Astrocyte (in vitro differentiated cells and primary cell): ENCODE data around the gene ELN. TPM values are rescaled to one million over a fixed set of nuclear protein-coding genes. Genes with fewer than 3 reads are reported as not detected.

Experiments
- DNase-seq: peaks from one replicate; pipeline ENCODE4 v3.0.0-alpha.2; 2010; ENCODE audit warnings: low read depth
- FAIRE-seq: peaks from 2 replicates; lab custom pipeline; 2011; peaks lifted over from hg19 to GRCh38; lab: Jason Lieb, UNC
- H2AFZ ChIP-seq: 2 replicates; pipeline ENCODE4 v1.6.0; 2012; ENCODE audit warnings: low read depth, low read length, inconsistent platforms
- H3K27ac ChIP-seq: 2 replicates; pipeline ENCODE4 v1.5.1; 2011; ENCODE audit warnings: low read depth, low read length, inconsistent platforms
- H3K27me3 ChIP-seq: 2 replicates; pipeline ENCODE4 v1.6.0; 2011; ENCODE audit warnings: low read length, inconsistent platforms; ENCODE audit not compliant: insufficient read depth
- H3K36me3 ChIP-seq: 2 replicates; pipeline ENCODE4 v1.5.1; 2011; ENCODE audit warnings: low read length, inconsistent platforms; ENCODE audit not compliant: insufficient read depth
- H3K4me1 ChIP-seq: 2 replicates; pipeline ENCODE4 v1.5.1; 2011; ENCODE audit warnings: low read length, inconsistent platforms; ENCODE audit not compliant: insufficient read depth
- H3K4me2 ChIP-seq: 2 replicates; pipeline ENCODE4 v1.6.0; 2012; ENCODE audit warnings: low read length, inconsistent platforms
- H3K4me3 ChIP-seq: 2 replicates; pipeline ENCODE4 v1.5.1; 2011; ENCODE audit warnings: low read depth, mild to moderate bottlenecking, low read length, inconsistent platforms; ENCODE audit not compliant: insufficient read depth
- H3K79me2 ChIP-seq: 2 replicates; pipeline ENCODE4 v1.6.0; 2012; ENCODE audit warnings: mild to moderate bottlenecking, low read length, inconsistent platforms; ENCODE audit not compliant: insufficient read depth
- H3K9ac ChIP-seq: 2 replicates; pipeline ENCODE4 v1.6.0; 2012; ENCODE audit warnings: mild to moderate bottlenecking, low read length, inconsistent platforms
- H3K9me3 ChIP-seq: 2 replicates; pipeline ENCODE4 v1.5.1; 2012; ENCODE audit warnings: low read depth, mild to moderate bottlenecking, low read length, inconsistent platforms; ENCODE audit not compliant: insufficient read depth
- H4K20me1 ChIP-seq: 2 replicates; pipeline ENCODE4 v1.6.0; 2012; ENCODE audit warnings: low read length, inconsistent platforms; ENCODE audit not compliant: insufficient read depth
- H3K27ac Mint-ChIP-seq: one replicate; pipeline ENCODE4 v1.8.0; 2021; ENCODE audit warnings: mild to moderate bottlenecking, mixed read lengths; ENCODE audit not compliant: unreplicated experiment
- H3K27me3 Mint-ChIP-seq: one replicate; pipeline ENCODE4 v1.8.0; 2021; ENCODE audit warnings: low read depth, mixed read lengths; ENCODE audit not compliant: unreplicated experiment
- H3K36me3 Mint-ChIP-seq: one replicate; pipeline ENCODE4 v1.8.0; 2021; ENCODE audit warnings: low read depth, mixed read lengths; ENCODE audit not compliant: unreplicated experiment
- H3K4me1 Mint-ChIP-seq: one replicate; pipeline ENCODE4 v1.8.0; 2021; ENCODE audit warnings: low read depth, mixed read lengths; ENCODE audit not compliant: unreplicated experiment
- H3K4me3 Mint-ChIP-seq: one replicate; pipeline ENCODE4 v1.8.0; 2021; ENCODE audit warnings: mild to moderate bottlenecking, moderate library complexity, mixed read lengths; ENCODE audit not compliant: unreplicated experiment
- H3K9me3 Mint-ChIP-seq: one replicate; pipeline ENCODE4 v1.8.0; 2021; ENCODE audit warnings: mild to moderate bottlenecking, mixed read lengths; ENCODE audit not compliant: unreplicated experiment
- CTCF ChIP-seq: IDR thresholded peaks from 2 replicates; pipeline ENCODE4 v1.5.1; 2011; ENCODE audit warnings: low read depth, mild to moderate bottlenecking, inconsistent platforms, low read length, moderate library complexity; ENCODE audit not compliant: insufficient read depth
- EZH2 ChIP-seq: IDR thresholded peaks from 2 replicates; pipeline ENCODE4 v1.6.1; 2012; ENCODE audit warnings: mild to moderate bottlenecking, low read length, inconsistent platforms; ENCODE audit not compliant: insufficient read depth
- total RNA-seq: library from RNA; stranded (reverse); gene quantifications from 2 replicates; pipeline ENCODE4 v1.2.1, GENCODE V29; 2021

Gene ELN
- total RNA-seq, 1 donor from 2014 or later: 0.75 TPM

- Histone ChIP-seq H2AFZ (no peak overlapping the region), H3K79me2 (no peaks in the 10 kb centered on the region), H3K9me3 (no peaks in the 10 kb centered on the region), H3K4me1 (peaks cover 35% of the 10 kb centered on the region), H3K4me2 (no peak overlapping the region), H3K36me3 (no peaks in the 10 kb centered on the region), H3K4me3 (no peak overlapping the region), H3K27me3 (no peaks in the 10 kb centered on the region), H3K9ac (no peak overlapping the region), H3K27ac (no peak overlapping the region), H4K20me1 (no peaks in the 10 kb centered on the region)
- TF ChIP-seq EZH2 (no peak), CTCF (no peak)
- Mint-ChIP-seq H3K27ac (no peak overlapping the region), H3K36me3 (no peaks in the 10 kb centered on the region), H3K4me3 (no peak overlapping the region), H3K27me3 (peaks cover 43% of the 10 kb centered on the region), H3K4me1 (no peaks in the 10 kb centered on the region), H3K9me3 (no peaks in the 10 kb centered on the region)
- no peak for FAIRE-seq
- DNase-seq: no peak
Observed at GRCh38 chr7:74006451-74007241, 21.3 kb upstream of the ELN start.

DNA sequence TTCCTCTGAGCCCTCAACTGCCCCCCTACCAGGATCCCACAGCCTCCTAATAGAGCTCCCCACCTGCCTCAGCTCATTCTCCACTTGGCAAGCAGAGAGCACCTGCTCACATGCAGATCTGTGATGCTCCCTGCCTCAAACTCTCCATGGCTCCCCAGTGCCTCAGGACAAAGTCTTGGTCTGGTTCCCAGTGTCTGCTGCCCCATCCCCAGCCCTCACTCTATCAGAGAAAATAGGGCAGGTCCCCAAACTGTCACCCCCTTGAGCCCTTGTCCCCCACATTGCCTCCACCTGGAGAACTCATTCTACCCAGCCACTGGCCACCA lies 20.8 kb upstream of the ELN start:
- H3K27me3 Mint-ChIP-seq: peaks cover 43% of the 10 kb centered on the region
- Histone ChIP-seq H3K4me1 (peaks cover 30% of the 10 kb centered on the region), H4K20me1 (no peaks in the 10 kb centered on the region), H2AFZ (no peak overlapping the region), H3K9me3 (no peaks in the 10 kb centered on the region), H3K4me3 (no peak overlapping the region), H3K4me2 (no peak overlapping the region), H3K79me2 (no peaks in the 10 kb centered on the region), H3K9ac (no peak overlapping the region), H3K27me3 (no peaks in the 10 kb centered on the region), H3K36me3 (no peaks in the 10 kb centered on the region), H3K27ac (no peak overlapping the region)
- no peak for TF ChIP-seq CTCF
- TF ChIP-seq EZH2: no peak
- no peak overlapping the region for H3K27ac Mint-ChIP-seq
- no peaks in the 10 kb centered on the region for H3K4me1 Mint-ChIP-seq
- DNase-seq (no peak), FAIRE-seq (no peak)
- H3K9me3 Mint-ChIP-seq: no peaks in the 10 kb centered on the region
- H3K36me3 Mint-ChIP-seq: no peaks in the 10 kb centered on the region
- H3K4me3 Mint-ChIP-seq: no peak overlapping the region

GRCh38 chr7:74008687-74009086 lies 19.3 kb upstream of the ELN start:
- Histone ChIP-seq H3K27ac (no peak overlapping the region), H3K4me3 (no peak overlapping the region), H3K79me2 (no peaks in the 10 kb centered on the region), H3K4me1 (peaks cover 33% of the 10 kb centered on the region), H2AFZ (no peak overlapping the region), H3K9me3 (no peaks in the 10 kb centered on the region), H3K9ac (no peak overlapping the region), H3K36me3 (no peaks in the 10 kb centered on the region), H3K27me3 (no peaks in the 10 kb centered on the region), H3K4me2 (no peak overlapping the region), H4K20me1 (no peaks in the 10 kb centered on the region)
- Mint-ChIP-seq H3K9me3 (no peaks in the 10 kb centered on the region), H3K27me3 (peaks cover 43% of the 10 kb centered on the region), H3K27ac (no peak overlapping the region), H3K4me1 (no peaks in the 10 kb centered on the region), H3K4me3 (no peak overlapping the region), H3K36me3 (no peaks in the 10 kb centered on the region)
- no peak for FAIRE-seq
- no peak for TF ChIP-seq CTCF
- no peak for TF ChIP-seq EZH2
- no peak for DNase-seq
